GM18951 (cell line): ENCODE results near the gene NFAM1.

ENCODE experiments used
- POLR2A ChIP-seq: IDR thresholded peaks from 4 replicates; pipeline ENCODE4 v1.6.1; 2011; ENCODE audit warnings: mild to moderate bottlenecking; ENCODE audit not compliant: insufficient read length, insufficient read depth; ENCODE audit errors: extremely low read depth
- in situ Hi-C: fragments of 300-500 bp; cut with MboI; formaldehyde crosslinking; loops from one replicate; pipeline ENCODE4 v1.12.0; 2022; ENCODE audit warnings: low sequenced_read_pairs, mixed read lengths, inconsistent platforms; ENCODE audit not compliant: unreplicated experiment

Gene NFAM1

DNA sequence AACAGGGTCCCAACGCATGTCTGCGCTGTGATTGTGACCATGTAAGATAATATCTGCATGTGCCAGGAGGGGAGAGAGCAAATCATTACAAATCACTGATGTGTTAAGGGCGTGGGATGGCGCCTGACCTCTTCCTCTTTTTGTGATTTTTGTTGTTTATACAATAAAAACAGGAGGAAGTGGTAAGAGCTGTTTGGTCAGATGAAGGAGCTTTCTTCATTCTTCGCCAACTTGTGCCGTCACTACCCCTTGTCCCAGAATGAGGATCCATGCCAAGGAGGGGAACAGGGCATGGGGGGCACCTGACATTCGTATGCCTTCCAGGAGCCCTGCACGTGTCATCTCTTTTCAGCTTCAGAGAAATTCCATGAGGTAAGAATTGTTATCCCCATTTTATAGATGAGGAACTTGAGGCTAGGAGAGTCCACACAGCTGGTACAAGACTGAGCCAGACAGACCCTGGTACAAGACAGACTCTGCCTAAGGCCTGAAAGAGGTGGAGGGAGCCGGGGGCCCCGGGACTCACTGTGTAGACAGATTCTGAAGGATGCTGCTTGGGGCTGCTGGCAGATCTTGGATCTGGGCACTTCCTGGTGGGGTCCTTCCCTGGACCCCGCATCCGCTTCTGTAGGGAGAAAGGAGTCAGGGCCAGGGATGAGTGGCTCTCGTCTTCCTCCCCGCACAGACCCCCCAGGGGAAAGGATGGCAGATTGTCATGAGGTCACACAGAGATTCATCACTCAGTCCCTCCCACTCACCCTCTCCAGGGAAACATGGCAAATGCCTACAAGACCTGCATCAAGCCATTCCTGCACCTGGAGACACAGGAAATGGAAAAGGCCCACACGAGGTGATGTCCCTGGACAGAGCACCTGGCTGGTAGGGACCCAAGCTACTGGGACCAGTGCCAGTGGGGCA is 34.6 kb downstream of the NFAM1 start:
- in situ Hi-C loops, result no loop called here
- no peak for TF ChIP-seq POLR2A

- no peak for TF ChIP-seq POLR2A
- in situ Hi-C loops, result no loop called here
These were observed 35.4 kb downstream of the NFAM1 start for GRCh38 chr22:42396621-42397331.

GRCh38 chr22:42389143-42389542 is 43.1 kb downstream of the NFAM1 start:
- no peak for TF ChIP-seq POLR2A
- in situ Hi-C loops, result no loop called here

GRCh38 chr22:42388130-42388797 is 43.9 kb downstream of the NFAM1 start:
- TF ChIP-seq POLR2A, result no peak
- in situ Hi-C loops, result no loop called here

GRCh38 chr22:42387631-42388030 is 44.6 kb downstream of the NFAM1 start:
- in situ Hi-C loops, result no loop called here
- no peak for TF ChIP-seq POLR2A

DNA sequence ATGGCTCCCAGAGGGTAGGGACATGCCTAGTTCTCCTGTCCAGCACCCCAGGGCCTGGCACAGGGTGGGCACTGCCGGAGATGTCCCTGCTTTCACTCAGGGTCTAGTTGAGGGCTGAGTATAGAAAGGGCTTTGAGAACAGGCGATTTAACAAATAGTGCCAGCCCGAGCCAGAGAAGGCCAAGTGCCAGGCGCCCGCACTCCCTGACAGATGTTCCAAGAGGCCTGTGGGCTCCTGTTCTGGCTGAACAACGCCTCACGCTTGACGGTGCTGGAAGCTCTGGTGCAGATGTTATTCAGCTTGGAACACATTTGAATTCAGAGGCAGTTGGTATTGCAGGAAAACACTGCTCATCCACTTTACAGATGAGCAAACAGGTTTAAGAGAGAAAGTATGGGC is 46.5 kb downstream of the NFAM1 start:
- no peak for TF ChIP-seq POLR2A
- in situ Hi-C loops, result no loop called here

GRCh38 chr22:42384506-42384905 is 47.7 kb downstream of the NFAM1 start:
- in situ Hi-C loops, result no loop called here
- TF ChIP-seq POLR2A, result no peak

- no peak for TF ChIP-seq POLR2A
- in situ Hi-C loops, result no loop called here
These were observed 48.3 kb downstream of the NFAM1 start for GRCh38 chr22:42383851-42384417.

DNA sequence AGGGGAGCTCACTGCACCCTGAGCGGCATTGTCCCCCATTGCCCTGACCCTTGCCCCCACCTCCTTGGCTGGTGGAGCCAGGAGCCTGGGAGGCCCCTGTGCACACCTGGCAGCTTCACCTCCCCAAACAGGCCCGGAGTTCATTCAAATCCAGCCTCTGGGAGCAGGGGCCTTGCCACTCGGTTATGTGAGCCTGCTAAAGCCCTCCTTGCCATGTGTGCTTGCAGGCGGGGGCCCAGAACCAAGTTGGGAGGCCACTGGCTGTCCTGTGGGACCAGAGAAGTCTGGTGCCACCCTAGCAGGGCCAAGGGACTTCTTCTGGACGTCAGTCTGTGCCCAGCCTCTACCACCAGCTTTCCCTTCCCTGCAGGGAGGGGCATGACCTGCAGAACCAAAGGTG is 48.9 kb downstream of the NFAM1 start:
- in situ Hi-C loops, result no loop called here
- no peak for TF ChIP-seq POLR2A

- in situ Hi-C loops, result no loop called here
- TF ChIP-seq POLR2A, result no peak
These were observed 51.2 kb downstream of the NFAM1 start for GRCh38 chr22:42380769-42381551.

DNA sequence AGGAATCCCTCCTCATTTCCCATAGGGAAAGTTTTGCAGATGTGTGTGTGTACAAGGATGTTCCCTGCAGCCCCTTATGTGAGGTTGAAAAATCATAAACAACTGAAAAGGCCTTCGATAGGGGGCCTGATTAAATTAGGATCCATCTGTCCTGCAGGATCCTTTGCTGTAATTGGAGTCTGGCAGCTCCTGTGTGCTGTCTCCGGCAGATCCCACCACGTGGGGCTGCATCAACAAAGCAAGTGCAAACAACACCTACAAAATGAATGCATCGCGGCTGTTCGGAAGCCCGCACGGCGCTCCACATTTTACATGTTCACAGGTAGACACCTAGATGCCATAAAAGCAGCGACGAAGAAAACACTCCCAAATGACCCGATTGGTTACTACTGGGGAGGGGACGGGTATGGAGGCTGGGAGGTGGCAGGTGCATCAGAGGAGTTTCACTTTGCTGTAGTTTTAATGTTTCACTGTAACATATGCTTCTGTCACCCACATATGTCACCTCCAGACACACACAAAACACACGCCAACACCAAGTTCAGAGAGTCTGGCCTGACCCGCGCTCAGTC is 52.2 kb downstream of the NFAM1 start:
- in situ Hi-C loops, result no loop called here
- no peak for TF ChIP-seq POLR2A
